ENCODE data around the gene USP4. TPM values are rescaled to one million over a fixed set of nuclear protein-coding genes. Genes with fewer than 3 reads are reported as not detected.

The USP4 gene
- total RNA-seq, 2 experiments from 2014 or later = 94.3 to 95.2 TPM

- Mint-ChIP-seq H3K4me1 (ENCODE audit: low read depth) (peaks cover 27% of the 10 kb centered on the region), H3K36me3 (ENCODE audit: low read depth) (peaks cover 51% of the 10 kb centered on the region), H3K27me3 (no peaks in the 10 kb centered on the region), H3K9me3 (no peaks in the 10 kb centered on the region), H3K27ac (no peak overlapping the region), H3K4me3 (no peak overlapping the region)
- Histone ChIP-seq H3K4me1 (ENCODE audit: insufficient read depth, low read length) (peaks cover 21% of the 10 kb centered on the region), H3K27ac (ENCODE audit: low read depth in 1 of 2, low read length in 2 of 2) (peak overlapping the region in 1 of 2 donors; percentile 38), H3K36me3 (ENCODE audit: insufficient read depth, low read length) (peaks cover 41% of the 10 kb centered on the region), H3K9me3 (ENCODE audit: control insufficient read depth in 1 of 2, insufficient read depth in 1 of 2, low read length in 2 of 2) (no peaks in the 10 kb centered on the region), H3K4me3 (ENCODE audit: low read length) (no peak overlapping the region), H3K27me3 (ENCODE audit: control insufficient read depth in 1 of 2, insufficient read depth in 2 of 2, low read length in 2 of 2) (no peaks in the 10 kb centered on the region)
- ChIA-PET POLR2A (interaction anchor here (1.0 to 1.1 kb wide), 2 partner anchors 66 to 185 kb away, joined by 3 to 4 read pairs; partner anchors contain the start of gene QRICH1), CTCF (interaction anchor here (0.7 to 1.9 kb wide), 2 partner anchors 61 to 170 kb away, joined by 3 to 5 read pairs; partner anchors contain the start of gene USP4)
- intact Hi-C loops (cut with DNase I, micrococcal nuclease) = loop anchor here in 1 of 2 experiments (5.0 to 10.0 kb wide), 2 partner anchors 107 to 295 kb away; partner anchors contain the start of gene KLHDC8B
- TF ChIP-seq, protein P1, sequence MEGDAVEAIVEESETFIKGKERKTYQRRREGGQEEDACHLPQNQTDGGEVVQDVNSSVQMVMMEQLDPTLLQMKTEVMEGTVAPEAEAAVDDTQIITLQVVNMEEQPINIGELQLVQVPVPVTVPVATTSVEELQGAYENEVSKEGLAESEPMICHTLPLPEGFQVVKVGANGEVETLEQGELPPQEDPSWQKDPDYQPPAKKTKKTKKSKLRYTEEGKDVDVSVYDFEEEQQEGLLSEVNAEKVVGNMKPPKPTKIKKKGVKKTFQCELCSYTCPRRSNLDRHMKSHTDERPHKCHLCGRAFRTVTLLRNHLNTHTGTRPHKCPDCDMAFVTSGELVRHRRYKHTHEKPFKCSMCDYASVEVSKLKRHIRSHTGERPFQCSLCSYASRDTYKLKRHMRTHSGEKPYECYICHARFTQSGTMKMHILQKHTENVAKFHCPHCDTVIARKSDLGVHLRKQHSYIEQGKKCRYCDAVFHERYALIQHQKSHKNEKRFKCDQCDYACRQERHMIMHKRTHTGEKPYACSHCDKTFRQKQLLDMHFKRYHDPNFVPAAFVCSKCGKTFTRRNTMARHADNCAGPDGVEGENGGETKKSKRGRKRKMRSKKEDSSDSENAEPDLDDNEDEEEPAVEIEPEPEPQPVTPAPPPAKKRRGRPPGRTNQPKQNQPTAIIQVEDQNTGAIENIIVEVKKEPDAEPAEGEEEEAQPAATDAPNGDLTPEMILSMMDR (IDR thresholded peaks at IDR 0.05) = no peak
- ATAC-seq (ENCODE audit: poor library complexity) = no peak
- DNase-seq = no peak
Observed at GRCh38 chr3:49279376-49279775, 60.5 kb downstream of the USP4 start.

- Mint-ChIP-seq H3K27ac (peak overlapping the region; percentile 85), H3K9me3 (no peaks in the 10 kb centered on the region), H3K36me3 (ENCODE audit: low read depth) (peaks cover 43% of the 10 kb centered on the region), H3K4me3 (peak overlapping the region; percentile 90), H3K27me3 (no peaks in the 10 kb centered on the region), H3K4me1 (ENCODE audit: low read depth) (peaks cover 27% of the 10 kb centered on the region)
- Histone ChIP-seq H3K27me3 (ENCODE audit: control insufficient read depth in 1 of 2, insufficient read depth in 2 of 2, low read length in 2 of 2) (no peaks in the 10 kb centered on the region), H3K9me3 (ENCODE audit: control insufficient read depth in 1 of 2, insufficient read depth in 1 of 2, low read length in 2 of 2) (no peaks in the 10 kb centered on the region), H3K4me1 (ENCODE audit: insufficient read depth, low read length) (peaks cover 21% of the 10 kb centered on the region), H3K4me3 (ENCODE audit: low read length) (no peak overlapping the region), H3K27ac (ENCODE audit: low read depth in 1 of 2, low read length in 2 of 2) (peak overlapping the region; percentile 8 to 85), H3K36me3 (ENCODE audit: insufficient read depth, low read length) (peaks cover 33% of the 10 kb centered on the region)
- TF ChIP-seq, protein P1 (IDR thresholded peaks at IDR 0.05) = no peak
- intact Hi-C loops (cut with DNase I, micrococcal nuclease) = loop anchor here in 1 of 2 experiments (5.0 to 10.0 kb wide), 2 partner anchors 106 to 294 kb away; partner anchors contain the start of gene KLHDC8B
- no peak for ATAC-seq (ENCODE audit: poor library complexity)
- ChIA-PET CTCF (interaction anchor here (1.9 kb wide), 1 partner anchor 171 kb away, joined by 5 read pairs; no protein-coding TSS in a partner anchor), POLR2A (interaction anchor here (1.0 to 1.1 kb wide), 2 partner anchors 67 to 184 kb away, joined by 3 to 4 read pairs; partner anchors contain the start of gene QRICH1)
- DNase-seq = no peak
Observed at GRCh38 chr3:49278548-49278947, 61.3 kb downstream of the USP4 start.

- peaks cover 33% of the 10 kb centered on the region for H3K36me3 Mint-ChIP-seq (ENCODE audit: low read depth)
- Histone ChIP-seq H3K4me3 (ENCODE audit: low read length) (peak overlapping the region; percentile 54), H3K27me3 (ENCODE audit: control insufficient read depth in 1 of 2, insufficient read depth in 2 of 2, low read length in 2 of 2) (no peaks in the 10 kb centered on the region), H3K9me3 (ENCODE audit: control insufficient read depth in 1 of 2, insufficient read depth in 1 of 2, low read length in 2 of 2) (no peaks in the 10 kb centered on the region), H3K27ac (ENCODE audit: low read depth in 1 of 2, low read length in 2 of 2) (peak overlapping the region; percentile 66 to 85), H3K36me3 (ENCODE audit: insufficient read depth, low read length) (peaks cover 27% of the 10 kb centered on the region), H3K4me1 (ENCODE audit: insufficient read depth, low read length) (peaks cover 21% of the 10 kb centered on the region)
- no peaks in the 10 kb centered on the region for H3K9me3 Mint-ChIP-seq
- H3K27ac Mint-ChIP-seq = peak overlapping the region; percentile 85
- no peaks in the 10 kb centered on the region for H3K27me3 Mint-ChIP-seq
- CTCF ChIA-PET = no interaction called here
- ATAC-seq (ENCODE audit: poor library complexity) = no peak
- intact Hi-C loops (cut with DNase I, micrococcal nuclease) = loop anchor here in 1 of 2 experiments (5.0 to 10.0 kb wide), 2 partner anchors 105 to 293 kb away; partner anchors contain the start of gene KLHDC8B
- TF ChIP-seq, protein P1 (IDR thresholded peaks at IDR 0.05) = no peak
- H3K4me3 Mint-ChIP-seq = peak overlapping the region; percentile 90
- H3K4me1 Mint-ChIP-seq (ENCODE audit: low read depth) = peaks cover 27% of the 10 kb centered on the region
- POLR2A ChIA-PET = interaction anchor here (0.6 kb wide), 1 partner anchor 546 kb away, joined by 3 read pairs; no protein-coding TSS in a partner anchor
- DNase-seq = no peak
Observed at GRCh38 chr3:49277383-49277775, 62.5 kb downstream of the USP4 start.

All from CD4-positive, alpha-beta T cell (primary cell).